Stimulated activated CD4-positive, alpha-beta T cell treated with anti-CD3 and anti-CD28 coated beads, Interleukin-12 subunit alpha, Interleukin-12 subunit beta, amount 100 ng/mL, for 48 hours (primary cell): Measurements from ENCODE around the gene SYNJ2.
"Not testable (repeated sequence)": the region's sequence is repeated elsewhere in the genome, so short reads cannot be mapped to it uniquely, and the experiment has no call there.

Experiments
- DNase-seq, 3 donors: peaks; one replicate each; pipeline ENCODE4 v3.0.0-alpha.2; 2020; ENCODE audit warnings: low read depth in 2 of 3, low spot score in 1 of 3

The SYNJ2 gene

DNA sequence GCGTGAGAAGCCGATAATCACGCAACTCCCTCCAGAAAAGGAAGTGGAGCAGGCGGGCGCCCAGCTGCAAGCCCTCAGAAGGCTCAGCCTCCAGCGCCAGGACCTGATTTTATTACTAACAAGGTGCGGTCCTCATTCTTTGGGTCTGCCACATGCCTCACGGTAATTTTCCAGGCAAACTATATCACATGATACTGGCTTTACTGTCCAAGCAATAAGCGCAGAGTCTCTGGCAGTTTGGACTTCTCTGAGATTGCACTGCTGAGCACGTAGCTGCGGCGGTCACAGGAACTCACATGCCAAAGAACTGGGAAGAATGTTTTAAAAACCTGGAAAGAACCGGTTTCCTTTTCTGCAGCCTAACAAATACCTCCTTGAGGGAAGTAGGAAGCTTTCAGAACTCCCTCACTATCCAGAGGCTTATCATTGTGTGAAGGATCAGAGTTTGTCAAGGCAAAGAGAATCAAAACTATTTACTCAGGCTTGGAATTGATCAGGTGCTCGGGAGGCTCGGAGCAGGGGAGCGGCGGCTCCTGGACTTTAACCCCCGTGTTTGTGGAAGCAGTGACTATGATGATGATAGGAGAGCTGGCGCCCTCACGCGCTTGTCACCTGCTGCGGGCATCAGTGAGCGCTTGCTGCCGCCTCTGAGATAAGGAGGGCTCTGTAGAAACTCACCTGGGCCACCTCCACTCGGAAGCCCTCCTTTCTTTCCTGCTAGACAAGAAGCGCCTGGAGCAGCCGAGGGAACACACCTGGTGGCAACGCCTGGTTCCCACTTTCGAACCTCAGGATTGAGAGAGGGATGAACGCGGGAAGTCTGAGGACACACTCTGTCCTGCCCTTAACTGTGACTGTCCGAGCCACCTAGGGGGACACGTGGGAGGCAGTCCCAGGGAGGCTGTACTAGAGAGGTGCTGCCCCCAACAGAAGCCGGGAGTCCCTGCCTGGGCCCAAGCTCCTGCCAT is 27.2 kb upstream of the SYNJ2 start:
- DNase-seq: no peak

DNA sequence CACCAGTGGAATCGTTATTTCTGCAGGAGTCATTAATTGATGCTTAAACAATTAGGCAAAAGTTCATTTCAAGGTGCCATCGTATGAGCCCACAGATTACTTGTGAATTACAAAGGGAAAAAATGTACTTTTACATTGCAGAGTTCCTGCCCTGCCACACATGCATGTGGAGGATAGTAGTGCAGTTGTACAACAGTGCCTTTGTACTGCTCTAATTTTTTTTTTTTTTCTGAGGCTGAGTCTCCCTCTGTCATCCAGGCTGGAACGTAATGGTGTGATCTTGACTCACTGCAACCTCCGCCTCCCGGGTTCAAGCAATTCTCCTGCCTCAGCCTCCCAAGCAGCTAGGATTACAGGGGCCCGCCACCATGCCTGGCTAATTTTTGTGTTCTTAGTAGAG is 26.0 kb upstream of the SYNJ2 start:
- DNase-seq: no peak

DNA sequence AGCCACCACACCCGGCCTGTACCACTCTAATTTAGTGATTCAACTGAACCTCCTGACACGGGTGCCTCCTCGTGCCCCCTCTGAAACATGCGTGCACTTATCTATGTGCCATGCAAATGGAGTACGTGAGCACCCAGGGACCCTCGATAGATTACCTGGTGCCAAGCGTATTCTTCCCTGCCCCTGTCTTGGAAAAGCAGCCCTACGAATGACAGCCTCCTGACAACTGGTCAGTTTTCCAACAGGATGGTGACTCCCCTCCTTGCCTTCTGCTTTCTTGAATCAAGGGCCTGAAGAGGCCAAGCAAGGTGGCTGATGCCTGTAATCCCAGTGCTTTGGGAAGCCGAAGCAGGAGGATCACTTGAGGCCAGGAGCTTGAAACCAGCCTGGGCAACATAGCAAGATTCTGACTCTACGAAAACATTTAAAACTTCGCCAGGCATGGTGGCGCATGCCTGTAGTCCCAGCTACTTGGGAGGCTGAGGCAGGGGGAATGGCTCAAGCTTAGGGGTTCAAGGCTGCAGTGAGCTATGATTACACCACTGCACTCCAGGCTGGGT is 25.4 kb upstream of the SYNJ2 start:
- no peak for DNase-seq

DNA sequence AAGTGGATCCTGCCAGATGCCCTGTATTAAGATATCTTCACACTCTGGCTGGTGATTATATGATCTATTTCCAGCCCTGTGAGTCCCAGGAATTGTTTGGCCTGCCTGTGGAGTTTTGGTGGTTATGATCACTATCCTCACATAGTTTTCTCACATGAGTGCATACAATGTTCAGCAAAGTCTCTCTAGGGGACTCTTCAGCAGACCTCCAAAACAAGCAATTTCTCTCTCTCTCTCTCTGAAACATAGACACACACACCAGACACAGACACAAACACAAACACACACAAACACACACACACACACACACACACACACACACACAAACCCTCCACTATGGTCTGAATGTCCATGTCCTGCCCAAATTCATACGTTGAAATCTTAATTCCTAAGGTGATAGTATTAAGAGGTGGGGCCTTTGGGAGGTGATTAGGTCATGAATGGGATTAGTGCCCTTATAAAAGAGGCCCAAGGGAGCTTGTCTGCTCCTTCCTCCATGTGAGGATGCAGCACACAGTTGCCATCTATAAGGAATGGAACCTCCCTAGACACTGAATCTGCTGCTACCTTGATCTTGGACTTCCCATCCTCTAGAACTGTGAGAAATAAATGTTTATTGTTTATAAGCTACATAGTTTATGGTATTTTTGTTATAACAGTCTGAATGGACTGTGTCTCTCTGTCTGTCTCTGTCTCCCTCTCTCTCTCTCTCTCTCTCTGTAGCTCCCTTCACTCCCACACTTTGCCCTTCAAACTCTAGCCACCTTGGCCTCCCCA is 22.0 kb upstream of the SYNJ2 start:
- no peak for DNase-seq

DNA sequence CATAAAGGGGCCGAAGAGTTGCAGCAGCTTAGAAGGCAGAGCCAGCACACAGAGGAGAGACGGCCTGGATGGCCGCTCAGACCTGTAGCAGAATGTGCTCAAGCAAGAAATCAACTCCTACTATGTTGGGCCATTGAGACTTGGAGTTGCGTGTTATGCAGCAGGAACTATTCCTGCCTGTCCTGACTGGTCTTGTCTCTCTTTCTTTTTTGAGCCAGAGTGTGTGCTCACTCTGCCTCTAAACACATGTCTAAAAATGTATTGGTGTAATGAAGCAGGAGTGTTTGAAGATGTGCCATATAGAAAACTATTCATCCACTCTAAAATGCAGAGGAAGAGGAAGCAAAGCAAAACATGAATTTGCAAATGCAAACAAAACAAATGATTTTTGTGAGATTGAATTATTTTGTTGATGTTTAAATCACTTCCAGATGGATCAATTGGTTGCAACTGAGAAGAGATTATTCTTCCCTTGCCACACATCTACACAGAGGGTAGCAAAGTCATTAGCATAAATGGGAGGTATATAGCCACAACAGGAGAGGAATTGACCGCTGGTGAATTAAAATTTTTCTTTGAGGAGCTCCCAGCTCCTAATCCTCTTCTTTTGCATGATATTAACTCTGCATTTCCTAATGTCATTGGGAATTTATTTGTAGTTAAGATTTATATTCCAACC is 20.4 kb upstream of the SYNJ2 start:
- no peak for DNase-seq

DNA sequence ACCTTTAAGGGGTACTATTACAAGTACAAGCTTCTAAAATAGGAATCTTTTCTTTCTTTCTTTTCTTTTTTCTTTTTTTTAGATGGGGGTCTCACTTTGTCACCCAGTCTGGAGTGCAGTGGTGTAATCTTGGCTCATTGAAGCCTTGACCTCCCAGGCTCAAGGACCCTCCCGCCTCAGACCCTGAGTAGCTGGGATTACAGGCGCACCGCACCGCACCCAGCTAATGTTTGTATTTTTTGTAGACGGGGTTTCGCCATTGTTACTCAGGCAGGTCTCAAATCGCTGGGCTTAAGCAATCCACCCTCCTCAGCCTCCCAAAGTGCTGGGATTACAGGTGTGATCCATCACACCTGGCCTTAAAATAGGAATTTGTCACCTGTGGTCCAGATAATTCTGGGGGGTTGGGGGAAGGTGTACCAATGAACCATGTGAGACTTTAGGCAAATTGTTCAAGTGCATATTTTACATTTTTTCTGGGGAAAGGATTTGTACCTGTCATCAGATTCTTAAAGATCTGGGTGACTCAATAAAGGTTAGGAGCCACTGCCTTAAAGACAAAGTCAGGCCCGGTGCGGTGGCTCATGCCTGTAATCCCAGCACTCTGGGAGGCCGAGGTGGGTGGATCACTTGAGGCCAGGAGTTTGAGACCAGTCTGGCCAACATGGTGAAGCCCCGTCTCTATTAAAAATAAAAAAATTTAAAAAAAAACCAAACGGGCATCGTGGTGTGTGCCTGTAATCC is 19.7 kb upstream of the SYNJ2 start:
- no peak for DNase-seq

DNA sequence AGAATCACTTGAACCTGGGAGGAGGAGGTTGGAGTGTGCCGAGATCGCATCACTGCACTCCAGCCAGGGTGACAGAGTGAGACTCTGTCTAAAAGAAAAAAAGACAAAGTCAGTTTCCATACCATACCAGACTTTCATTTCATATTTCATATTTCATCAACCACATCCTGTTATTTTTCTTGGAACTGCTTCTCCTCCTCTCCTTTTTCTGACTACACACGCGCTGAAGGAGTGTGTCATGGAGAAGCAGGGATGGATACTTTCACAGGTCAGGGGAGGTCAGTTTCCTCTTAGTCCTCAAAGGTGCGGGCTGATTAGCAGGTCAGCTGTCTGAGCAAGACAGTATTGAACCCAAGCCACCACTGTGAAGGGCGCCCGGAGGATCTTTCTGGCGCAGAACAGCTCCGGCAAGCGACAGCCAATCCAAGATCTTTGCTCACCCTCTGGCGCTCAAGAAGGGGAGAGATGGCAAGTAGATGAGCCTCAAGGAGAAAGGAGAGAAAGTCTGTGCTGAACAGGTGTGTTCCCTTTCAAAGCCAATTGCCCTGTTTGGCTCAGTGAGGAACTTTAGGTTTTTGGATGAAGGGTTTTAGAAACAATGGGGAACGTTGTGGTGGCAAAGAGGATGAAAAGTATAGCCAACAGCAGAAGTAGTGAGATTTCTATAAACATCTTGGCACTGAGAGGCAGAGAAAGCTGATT is 18.9 kb upstream of the SYNJ2 start:
- peak in 1 of 3 donors; percentile 7 for DNase-seq

DNA sequence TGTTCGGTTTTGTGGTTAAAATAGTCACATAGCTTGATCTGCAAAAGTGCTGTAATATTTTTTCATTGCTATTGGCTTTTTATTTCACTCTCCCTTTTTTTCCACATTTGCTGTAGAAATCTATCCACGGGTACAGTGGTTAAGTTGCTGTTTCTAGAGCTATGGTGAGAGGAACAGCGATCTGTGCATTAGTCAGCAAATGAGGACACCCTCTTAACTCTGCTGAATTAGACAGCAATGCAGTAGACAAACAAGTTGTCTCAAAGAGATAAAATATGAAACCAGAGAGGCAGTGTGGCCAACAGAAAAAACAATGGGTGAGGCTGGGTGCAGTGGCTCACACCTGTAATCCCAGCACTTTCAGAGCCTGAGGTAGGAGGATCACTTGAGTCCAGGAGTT is 17.6 kb upstream of the SYNJ2 start:
- no peak for DNase-seq

DNA sequence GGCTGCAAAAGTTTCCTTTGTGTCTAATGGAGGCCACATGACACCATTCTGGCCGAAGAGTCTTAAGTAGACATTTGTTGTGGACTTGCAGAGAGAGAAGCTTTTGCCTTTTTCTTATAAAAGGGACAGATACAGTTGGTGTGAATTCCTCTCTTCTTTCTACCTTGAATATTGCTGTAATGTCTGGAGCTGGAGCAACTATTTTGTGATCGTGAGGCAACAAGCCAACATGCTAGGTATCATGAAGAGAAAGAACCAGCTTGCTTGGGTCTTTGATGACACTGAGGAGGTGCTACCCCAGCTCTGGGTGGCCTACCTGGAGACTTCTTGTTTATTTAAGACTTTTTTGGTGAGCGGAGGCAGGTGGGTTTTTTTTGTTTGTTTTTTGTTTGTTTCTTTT is 16.3 kb upstream of the SYNJ2 start:
- DNase-seq: no peak

DNA sequence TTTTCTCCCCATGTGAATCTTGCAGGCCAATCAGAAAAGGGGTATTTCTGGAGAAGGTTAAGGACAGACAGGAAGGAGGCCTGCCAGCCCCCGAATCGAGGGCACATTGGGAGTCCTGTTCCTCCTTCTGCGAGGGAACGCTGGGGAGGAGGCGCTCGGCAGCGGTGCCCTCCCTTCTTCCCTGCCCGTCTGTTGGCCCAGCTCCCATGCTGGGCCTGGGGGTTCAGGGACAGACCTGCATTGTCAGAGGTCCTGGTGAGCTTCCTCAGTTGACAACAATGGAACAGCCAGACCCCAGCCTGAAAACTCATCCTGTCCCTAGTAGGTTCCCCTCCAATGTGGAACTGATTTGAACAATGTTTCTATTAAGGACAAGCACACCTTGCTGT is 15.1 kb upstream of the SYNJ2 start:
- no peak for DNase-seq

DNA sequence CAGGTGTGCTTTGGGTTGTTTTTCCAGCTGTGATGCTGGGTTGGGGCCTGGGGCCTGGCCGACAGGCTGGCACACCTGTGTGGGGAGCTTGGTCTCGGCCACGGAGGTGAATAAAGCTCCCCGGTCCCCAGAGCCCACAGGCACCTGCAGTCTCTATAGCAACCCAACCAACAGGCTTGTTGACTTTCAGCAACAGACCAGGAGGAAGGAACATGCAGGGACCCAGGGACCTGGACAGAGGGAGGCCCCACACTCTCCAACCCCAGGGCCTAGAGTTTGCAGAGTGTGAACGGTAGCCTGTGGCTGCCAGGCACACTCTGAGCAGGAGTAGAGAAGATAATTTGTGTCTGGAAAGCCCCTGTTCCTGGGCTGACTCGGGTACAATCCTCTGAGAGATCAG is 14.6 kb upstream of the SYNJ2 start:
- DNase-seq: no peak

DNA sequence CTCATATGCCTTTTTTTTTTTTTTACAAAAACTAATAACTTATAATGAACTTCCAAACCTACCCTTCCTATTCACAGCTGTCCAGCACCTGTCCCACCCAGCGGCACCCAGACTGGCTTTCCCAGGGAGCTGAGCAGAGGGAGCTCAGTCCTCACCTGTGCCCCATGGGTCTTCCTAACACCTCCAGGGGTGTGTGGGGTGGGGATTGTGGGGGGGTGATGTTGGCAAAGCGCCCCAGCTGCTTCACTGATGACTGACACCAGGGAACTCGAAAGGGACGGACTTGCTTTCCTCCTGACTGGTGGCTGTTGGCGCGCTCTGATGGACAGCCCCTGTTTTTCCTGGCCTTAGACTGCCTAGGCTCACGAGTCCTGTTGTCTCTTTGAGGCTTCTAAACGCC is 14.2 kb upstream of the SYNJ2 start:
- no peak for DNase-seq

DNA sequence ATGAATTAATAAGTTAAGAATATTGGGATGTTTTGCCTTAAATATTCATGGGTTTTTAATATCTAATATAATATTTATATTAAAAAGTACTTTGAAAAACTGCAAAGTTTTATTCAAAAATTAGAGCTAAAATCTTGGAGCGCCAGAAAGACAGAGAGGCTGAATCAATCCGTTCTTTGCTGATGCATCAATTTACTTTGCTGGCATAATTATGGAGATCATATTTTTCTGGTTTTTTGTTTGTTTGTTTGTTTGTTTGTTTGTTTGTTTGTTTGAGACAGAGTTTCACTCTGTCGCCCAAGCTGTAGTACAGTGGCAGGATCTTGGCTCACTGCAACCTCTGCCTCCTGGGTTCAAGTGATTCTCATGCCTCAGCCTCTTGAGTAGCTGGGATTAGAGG is 9.5 kb upstream of the SYNJ2 start:
- DNase-seq: not testable (repeated sequence)

DNA sequence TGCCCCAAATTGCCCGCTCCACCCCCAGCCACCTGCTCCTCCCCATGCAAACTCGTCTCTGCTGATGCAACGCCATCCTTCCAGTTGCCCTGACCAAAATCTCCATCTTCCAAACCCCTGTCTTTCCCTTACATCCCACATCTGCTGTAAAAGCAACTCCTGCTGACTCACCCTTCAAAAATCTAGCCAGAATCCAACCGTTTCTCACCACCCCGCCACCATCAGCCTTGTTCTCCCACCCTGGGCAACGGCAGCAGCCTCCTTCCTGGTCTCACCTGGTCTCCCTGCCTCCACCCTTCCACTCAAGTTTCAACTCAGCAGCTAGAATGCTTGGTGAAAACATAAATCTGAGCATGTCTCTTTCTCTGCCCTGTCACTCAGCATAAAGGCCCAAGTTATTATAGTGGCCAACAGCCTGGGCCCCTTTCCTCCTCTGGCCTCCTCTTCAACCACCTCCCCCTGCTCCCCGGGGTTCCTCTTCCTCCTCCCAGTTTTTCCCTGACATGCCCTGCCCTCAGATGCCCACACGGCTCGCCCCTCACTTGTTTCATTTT is 7.2 kb upstream of the SYNJ2 start:
- DNase-seq: no peak

DNA sequence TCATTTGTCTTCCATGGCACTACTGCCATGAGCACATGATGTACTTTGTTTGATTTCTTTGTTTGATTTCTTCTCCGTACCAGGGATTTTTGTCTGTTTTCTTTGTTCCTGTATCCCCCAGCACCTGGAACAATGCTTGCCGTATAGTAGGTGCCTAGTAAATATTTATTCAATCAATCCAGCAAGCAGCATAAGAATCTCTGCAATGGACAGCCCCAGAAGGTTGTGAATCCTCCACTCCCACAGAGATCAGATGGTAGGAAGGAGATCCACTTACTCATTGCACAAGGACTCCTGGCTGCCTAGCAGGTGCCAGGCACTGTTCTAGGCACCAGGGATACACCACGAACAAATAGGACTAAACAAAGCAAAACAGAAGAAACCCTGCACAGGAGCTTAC is 6.7 kb upstream of the SYNJ2 start:
- DNase-seq: no peak

DNA sequence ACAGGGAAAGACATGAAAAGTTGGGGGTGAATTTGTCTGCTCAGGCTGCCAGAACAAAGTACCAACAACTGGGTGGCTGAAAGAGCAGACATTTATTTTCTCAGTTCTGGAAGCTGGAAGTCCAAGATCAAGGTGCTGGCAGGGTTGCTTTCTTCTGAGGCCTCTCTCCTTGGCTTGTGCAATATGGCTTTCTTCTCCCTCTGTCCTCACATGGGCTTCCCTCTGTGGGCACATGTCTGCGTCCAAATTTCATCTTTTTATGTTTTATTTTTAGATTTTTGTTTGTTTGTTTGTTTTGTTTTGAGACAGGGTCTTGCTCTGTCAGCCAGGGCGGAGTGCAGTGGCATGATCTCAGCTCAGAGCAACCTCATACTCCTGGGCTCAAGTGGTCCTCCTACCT is 6.2 kb upstream of the SYNJ2 start:
- DNase-seq: no peak

DNA sequence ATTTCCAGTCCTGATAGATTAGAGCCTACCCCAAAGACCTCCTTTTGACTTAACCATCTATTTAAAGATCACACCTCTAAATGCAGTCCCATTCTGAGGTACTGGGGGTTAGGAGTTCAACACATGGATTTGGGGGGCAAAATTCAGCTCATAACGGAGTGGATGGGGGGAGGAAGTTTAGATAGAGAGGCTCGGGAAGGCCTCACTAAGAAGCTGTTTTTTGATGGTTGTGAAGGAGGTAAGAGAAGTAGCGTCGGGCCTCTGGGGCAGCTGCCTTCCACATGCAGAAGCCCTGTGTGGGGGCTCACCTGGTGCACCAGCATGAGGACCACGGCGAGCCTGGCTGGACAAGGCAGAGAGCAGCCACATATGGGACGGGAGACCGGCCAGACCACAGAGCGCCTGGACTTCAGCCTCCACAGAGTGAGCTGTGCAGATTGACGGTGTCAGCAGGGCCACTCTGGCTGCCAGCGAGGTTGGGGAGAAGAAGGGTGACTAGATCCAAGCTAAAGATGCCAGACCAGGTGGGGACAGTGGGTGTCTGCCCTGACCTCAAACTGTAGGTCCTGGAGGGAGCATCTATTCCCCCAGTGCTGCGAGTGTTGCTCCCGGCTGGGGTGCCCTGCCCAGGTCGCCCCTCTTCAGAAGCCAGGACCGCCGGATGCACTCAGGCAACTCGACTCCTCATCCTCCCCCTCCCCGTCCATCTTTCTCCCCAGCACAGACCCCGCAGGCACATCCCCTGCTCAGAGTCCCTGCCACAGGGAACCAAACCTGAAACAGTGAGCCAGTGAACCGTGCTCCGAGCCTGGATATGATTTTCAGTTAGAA is 5.1 kb upstream of the SYNJ2 start:
- no peak for DNase-seq

DNA sequence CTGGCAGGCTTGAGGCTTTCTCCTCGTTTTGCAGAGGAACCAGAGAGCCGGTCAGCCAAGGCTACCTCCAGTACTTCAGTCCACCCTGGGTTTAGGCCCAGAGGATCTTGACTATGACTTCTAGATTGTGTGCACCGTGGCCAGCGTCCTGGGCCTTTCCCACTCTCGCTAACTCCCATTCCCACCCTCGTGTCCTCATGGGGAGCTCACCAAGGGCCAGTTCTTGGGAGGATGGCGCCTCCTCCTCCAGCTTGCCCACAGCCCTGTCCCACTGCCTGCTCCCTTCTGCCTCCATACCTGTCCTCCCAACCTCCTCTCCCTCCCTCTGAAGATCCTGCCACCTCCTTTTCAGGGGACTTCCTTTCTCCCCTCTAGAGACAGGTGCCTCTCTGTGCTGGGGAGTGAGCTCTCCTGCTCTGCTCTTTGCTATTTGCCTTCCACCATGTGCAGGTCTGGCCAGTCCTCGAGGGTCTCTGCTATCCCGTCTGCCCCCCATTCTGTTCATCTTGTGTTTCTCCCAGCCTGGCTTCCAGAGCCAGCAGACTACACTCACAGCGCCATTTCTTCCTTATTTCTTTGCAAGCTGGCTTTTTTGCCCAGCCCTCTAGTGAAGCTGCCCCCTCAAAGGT is 4.4 kb upstream of the SYNJ2 start:
- DNase-seq: no peak
